D341Med (cell line): ENCODE measurements around the gene CD28.
"Not testable (repeated sequence)": the region's sequence is repeated elsewhere in the genome, so short reads cannot be mapped to it uniquely, and the experiment has no call there.

Source experiments
- DNase-seq: peaks from one replicate; pipeline ENCODE4 v3.0.0; 2012; ENCODE audit warnings: low spot score

Gene CD28

DNA sequence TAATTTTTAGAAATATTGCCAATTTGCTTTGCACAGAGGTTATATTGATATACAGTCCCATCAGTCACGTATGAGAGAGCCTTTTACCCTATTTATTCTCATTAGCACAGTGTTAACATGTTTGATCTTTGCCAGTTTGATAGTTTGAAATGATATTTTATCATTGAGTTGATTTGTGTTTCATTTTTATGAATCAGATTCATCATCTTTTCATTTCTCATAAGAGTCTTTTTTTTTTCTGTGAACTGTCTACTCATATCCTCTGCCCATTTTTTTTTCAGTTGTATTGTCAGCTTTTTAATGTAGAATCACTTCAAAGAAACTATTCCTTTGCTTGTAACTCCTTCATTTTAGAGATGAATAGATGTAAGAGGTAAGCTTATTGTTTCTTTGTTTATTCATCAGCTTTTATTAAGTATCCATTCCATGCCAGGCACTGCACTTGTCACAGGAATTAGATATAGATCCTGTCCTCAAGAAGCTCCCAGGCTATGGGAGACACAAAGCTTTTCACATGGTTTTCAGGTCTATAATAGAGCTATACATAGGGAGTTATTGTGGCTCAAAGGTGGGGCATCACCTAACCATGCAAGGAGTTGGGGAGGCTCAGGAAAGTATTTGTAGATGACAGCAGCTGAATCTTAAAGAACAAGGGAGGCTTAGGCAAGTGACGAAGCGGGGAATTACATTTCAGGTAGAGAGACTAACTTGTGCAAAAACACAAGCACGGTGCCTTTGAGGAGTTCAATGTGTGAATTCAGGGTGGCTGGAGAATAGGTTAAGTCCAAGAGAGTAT, 42.1 kb downstream of the CD28 start:
- DNase-seq, result no peak

DNA sequence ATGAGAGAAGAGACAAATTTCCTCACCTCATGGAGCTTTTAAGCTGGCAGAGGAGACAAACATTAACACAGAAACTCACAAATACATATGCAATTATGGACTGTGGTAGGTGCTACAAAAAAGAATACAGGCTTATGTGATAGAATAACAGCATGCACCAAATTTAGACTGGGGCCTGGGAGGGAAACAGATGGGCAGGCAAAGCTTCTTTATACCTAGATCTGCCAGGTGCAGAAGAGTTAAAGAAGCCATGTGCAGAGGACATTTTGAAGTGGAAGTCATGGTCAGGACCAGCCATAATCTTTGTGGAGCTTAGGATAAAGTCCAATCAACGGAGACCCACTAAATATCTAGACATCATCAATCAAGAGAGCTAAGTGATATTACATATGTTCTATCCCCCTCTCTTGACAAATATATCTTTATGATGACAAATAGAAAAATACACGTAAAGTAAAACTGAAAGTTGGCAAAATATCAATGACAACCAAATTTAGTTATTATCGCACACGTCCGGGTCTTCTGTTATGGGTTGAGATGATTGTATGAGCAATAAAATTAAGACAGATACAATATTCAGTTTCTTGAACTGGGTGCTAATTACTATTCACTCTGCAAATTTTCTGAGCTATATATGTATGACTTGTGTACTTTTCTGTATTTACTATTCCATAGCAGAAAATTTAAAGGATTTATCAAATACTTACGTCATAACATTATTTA, 44.1 kb downstream of the CD28 start:
- no peak for DNase-seq

DNA sequence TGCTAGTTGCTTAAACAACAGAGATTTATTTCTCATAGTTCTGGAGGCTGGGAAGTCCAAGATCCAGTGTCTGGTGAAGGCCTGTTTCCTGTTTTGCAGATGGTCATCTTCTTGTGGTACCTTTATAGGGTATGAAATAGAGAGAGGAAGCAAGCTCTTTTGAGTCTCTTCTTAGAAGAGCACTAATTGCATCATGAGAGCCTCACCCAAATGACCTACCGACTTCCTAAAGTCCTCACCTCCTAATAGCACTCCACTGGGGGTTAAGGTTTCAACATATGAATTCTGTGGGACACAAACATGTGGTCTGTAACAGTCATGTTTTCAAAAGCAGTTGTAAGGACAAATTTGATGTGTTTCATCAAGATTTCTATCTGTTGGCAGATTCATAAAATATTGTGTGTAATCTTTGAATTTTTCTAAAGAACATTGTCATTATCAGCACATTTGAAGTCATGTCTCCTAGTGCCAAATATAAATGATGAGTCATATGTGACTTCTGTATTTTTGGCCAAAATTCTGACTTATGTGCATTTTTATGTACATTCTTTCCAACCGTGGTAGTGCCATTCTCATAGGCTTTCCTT, 45.3 kb downstream of the CD28 start:
- no peak for DNase-seq

GRCh38 chr2:203756161-203756560, 49.7 kb downstream of the CD28 start:
- no peak for DNase-seq

DNA sequence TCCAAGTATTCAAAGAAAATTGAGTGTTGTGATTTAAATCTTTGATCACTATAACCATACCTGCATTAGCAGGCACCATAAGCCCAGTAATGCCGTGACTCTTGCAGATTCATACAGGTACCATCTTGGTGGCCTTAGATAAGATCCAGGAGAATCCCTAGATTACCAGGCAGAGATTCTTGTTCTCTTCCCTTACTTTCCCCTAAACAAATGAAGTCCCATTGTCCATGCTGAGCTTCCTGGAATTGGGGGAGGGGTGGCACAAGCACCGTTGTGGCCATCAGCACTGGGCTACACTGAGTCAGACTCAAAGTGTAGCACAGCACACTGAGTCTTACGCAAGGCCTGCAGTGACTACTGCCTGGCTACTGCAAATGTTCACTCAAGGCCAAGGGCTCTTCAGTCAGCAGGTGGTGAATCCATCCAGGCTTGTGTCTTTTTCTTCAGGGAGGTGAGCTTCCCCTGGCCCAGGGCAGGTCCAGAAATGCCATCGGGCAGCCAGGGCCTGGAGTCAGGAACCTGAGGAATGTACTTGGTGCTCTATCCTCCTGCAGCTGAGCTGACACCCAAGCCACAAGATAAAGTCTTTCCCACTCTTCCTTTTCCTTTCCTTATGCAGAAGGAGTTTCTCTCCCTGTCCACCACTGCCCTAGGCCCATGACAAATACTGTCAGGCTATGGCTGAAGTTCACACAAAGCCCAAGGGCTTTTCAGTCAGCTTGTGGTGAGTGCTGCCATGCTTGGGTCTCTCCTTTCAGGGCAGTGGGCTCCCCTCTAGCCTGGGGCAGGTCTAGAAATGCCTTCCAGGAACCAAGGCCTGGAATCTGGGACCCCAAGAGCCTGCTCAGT, 52.6 kb downstream of the CD28 start:
- no peak for DNase-seq

DNA sequence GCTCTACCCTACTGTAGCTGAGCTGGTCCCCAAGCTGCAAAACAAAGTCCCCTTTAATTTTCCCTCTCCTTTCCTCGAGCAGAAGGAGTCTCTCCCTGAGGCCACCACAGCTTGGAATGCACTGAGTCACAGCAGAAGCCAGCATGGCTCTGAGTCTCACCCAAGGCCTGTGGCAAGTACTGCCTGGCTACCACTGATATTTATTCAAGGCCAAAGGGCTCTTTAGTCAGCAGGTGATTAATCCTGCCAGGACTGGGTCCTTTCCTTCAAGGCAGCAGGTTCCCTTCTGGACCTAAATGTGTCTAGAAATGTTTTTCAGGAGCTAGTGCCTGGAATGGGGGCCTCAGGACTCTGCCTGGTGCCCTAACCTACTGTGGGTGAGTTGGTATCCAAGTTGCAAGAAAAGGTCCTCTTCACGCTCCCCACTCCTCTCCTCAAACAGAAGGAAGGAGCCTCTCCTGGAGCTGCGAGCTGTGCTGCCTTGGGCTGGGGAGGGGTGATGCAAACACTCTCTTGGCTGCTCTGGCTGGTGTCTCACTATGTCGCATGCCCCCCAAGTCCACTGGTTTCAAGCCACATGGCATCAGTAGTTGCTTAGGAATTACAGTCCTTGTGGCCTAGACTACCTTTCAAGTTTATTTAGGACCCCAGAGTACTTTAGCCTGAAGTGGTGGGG, 53.4 kb downstream of the CD28 start:
- no peak for DNase-seq

DNA sequence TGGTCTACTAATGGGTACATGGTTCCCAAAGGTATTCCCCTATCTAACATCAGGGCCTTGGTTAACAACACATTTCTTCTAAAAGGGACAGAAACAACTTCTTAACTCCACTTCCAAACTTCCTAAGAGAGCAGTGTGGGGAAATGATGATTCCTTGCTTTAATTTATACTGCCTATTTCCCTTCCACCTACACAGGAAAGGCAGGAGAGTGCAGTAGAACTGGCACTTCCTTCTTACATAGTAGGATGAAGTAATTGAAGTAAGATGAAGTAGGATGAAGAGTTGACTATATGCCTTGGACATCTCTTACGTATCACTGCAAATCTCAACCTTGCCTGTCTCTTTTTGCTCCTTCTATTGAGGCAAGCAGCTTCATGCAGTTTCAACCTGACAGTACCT, 54.7 kb downstream of the CD28 start:
- no peak for DNase-seq

GRCh38 chr2:203763241-203763937, 57.0 kb downstream of the CD28 start:
- no peak for DNase-seq

- DNase-seq, result no peak
Measured at GRCh38 chr2:203763938-203764664, 57.7 kb downstream of the CD28 start.

- DNase-seq, result no peak
Measured at GRCh38 chr2:203772456-203773165, 66.2 kb downstream of the CD28 start.

DNA sequence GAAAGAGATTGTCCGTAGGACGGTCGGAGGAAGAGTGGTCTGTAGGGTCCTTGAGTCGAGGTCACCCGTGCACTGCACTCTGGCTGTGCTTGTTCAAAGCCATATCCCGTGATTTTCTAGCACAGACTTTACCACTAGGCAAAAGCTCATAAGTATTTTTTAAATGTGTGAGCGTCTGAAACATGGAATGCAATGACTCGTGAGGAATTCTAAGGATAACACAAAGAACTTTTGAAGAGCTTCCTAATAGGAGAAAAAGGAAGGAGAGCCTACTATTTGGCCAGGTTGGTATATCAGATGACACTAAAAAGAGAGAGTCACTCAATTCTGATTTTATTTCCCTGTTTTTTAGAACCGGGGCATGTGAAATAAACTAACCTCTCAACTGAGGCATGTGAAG, 68.3 kb downstream of the CD28 start:
- no peak for DNase-seq

DNA sequence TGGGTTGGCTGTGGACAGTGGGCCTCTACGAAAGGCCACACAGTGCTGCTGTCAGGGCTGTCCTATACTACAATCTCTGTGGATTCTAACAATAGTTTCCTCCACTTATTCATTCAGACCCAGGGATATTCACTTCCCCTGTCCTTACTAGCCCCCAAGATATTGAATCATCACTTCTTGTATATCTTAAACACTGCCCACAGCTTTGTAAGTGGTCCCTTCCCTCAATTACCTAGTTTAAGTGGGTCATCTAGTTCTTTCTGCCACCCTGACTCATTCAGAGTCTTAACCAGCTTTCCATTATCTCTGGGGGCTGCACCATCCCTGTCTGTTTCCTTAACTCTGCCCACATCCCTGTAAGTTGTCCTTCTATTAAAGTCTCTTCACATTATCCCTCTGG, 69.2 kb downstream of the CD28 start:
- no peak for DNase-seq

DNA sequence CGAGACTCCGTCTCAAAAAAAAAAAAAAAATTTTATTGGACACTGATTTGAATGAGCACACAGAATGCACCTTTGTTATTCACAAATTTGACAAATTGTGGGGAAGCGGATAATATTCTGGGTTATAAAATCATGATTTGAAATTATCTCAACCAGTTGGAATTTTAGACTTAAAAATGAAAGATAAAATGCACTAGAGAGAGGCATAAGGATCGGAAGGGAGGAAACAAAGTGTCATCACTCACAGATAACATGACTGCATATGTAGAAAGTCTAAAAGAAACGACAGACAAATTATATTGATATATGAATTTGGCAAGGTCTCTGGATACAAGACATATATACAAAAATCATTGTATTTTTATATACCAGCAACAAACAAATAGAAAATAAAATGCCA, 70.6 kb downstream of the CD28 start:
- DNase-seq, result no peak

DNA sequence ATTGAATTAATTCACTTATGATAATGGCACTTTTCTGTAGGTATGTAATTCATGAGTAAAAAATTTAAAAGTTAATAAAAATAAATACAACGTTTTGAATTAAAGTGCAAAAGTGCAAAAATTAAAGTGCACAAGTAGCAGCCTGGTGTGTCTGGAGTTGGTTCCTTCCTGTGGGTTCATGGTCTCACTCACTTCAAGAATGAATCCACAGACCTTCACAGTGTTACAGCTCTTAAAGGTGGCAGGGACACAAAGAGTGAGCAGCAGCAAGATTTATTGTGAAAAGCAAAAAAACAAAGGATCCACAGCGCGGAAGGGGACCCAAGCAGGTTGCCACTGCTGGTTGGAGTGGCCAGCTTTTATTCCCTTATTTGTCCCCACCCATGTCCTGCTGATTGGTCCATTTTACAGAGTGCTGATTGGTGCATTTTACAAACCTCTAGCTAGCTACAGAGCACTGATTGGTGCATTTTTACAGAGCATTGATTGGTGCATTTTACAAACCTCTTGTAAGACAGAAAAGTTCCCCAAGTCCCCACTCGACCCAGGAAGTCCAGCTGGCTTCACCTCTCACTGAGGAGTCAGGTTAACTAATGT, 73.1 kb downstream of the CD28 start:
- DNase-seq, result not testable (repeated sequence)

DNA sequence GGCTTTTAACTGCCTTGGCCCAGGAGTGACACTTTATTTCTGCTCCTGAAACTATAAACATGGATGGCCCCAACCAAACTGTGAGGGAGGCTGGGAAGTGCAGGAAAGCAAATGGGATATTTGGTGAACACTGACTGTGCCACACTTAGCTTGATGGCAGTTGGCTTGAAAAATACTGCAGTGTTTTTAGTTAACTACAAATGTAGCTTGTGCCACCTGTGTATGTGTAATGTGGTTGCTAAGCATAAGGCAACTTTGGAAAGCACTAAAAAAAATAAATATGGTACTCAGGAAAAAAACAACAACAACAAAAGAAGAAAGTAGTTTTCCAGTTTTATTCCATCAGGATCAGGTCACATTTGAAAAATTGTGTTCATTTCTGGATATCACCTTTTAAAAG, 73.8 kb downstream of the CD28 start:
- DNase-seq, result no peak

DNA sequence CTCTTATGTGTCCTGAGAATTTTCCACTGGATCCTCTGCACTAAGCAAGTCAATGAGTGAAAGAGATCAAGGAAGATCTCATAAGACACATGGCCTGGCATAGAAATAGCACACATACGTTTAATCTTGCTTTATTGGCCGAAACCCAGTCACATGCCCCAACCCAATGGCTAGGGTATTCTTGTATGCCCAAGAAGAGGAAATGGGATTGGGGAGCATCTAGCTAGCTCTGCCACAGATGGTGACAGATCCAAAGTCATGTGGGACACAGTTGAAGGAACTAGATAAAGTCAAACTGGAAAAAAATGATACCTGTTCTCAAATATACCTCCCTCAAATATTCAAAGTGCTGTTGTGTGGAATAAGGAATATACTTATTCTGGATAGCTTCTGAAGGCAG, 74.7 kb downstream of the CD28 start:
- no peak for DNase-seq

GRCh38 chr2:203782262-203782976, 76.0 kb downstream of the CD28 start:
- peak; percentile 66 for DNase-seq

GRCh38 chr2:203783496-203784203, 77.2 kb downstream of the CD28 start:
- DNase-seq, result no peak
